ENCODE data around the gene ARHGAP18.

ARHGAP18 gene

DNA sequence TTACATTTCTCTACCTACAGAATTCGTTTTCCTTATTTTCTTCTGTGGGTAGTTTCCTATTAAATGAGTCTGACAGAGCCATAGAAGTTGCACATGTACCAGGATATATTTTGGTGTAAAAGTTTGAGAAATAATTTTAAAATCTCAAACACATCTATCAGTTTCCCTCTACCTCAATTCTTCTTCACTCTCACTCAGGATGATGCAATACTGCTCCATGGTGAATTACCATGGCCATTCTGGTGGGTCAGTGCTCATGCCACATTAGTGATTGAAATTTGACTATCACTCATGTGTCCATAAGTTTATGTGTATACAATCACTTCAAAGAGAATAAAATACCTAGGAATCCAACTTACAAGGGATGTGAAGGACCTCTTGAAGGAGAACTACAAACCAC lies 151.7 kb downstream of the ARHGAP18 start:
- ChIA-PET CTCF (no interaction called here), POLR2A (no interaction called here)
- no peak overlapping the region for H3K4me3 ChIP-seq (ENCODE audit: low read depth, low read length)
- no peak overlapping the region for H3K27ac ChIP-seq (ENCODE audit: extremely low read depth, low read depth, low read length)
- TF ChIP-seq, protein P1, sequence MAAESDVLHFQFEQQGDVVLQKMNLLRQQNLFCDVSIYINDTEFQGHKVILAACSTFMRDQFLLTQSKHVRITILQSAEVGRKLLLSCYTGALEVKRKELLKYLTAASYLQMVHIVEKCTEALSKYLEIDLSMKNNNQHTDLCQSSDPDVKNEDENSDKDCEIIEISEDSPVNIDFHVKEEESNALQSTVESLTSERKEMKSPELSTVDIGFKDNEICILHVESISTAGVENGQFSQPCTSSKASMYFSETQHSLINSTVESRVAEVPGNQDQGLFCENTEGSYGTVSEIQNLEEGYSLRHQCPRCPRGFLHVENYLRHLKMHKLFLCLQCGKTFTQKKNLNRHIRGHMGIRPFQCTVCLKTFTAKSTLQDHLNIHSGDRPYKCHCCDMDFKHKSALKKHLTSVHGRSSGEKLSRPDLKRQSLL (tag by site-specific recombination; IDR thresholded peaks at IDR 0.05) = no peak
- TF ChIP-seq ZNF426 (tag by site-specific recombination; IDR thresholded peaks at IDR 0.05) (no peak), ZNF341 (tag by site-specific recombination; IDR thresholded peaks at IDR 0.05; ENCODE audit: low read depth) (no peak), ZNF274 (IDR thresholded peaks at IDR 0.05; ENCODE audit: low read length) (no peak), ZNF274 (tag by site-specific recombination; IDR thresholded peaks at IDR 0.05; ENCODE audit: borderline replicate concordance) (no peak), ZNF239 (tag by site-specific recombination; IDR thresholded peaks at IDR 0.05) (no peak), ZNF324 (tag by site-specific recombination; IDR thresholded peaks at IDR 0.05) (no peak), BCL11B (tag by site-specific recombination; IDR thresholded peaks at IDR 0.05; ENCODE audit: low read depth) (no peak)
- no peaks in the 10 kb centered on the region for H3K36me3 ChIP-seq (ENCODE audit: control insufficient read depth in 2 of 2, insufficient read depth in 1 of 2, low read length in 2 of 2)
- no peaks in the 10 kb centered on the region for H3K4me1 ChIP-seq (ENCODE audit: control insufficient read depth, insufficient read depth, low read length)
- no peaks in the 10 kb centered on the region for H3K9me3 ChIP-seq (ENCODE audit: control insufficient read depth, insufficient read depth, low read depth, low read length)

DNA sequence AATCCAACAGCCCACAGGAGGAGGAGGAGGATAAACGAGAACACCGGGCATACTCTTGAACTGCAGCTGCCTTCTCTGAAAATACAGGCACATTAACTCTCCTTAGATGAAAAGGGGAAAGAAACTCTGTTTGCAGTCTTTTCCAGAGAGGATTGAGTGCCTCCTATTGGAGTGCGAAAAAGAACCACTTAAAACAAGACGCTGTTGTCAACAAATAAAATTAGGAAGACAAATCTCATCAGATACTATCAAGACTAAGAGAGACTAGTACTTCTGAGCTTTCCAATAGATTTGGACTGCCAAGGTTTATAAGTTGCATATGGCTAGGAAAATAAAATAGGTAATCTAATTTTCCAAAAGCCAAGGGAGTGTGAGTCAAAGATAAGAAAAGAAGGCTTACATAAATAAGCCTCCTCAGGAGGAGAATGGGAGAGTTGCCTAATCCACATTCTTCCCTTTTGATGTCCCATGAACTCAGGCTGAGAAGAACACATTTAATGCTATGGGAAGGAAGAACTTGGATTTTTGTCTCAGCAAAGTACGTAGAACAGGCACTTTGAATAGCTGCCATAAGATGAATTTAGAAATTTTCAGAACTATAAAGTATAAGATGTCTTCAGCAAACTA lies 154.7 kb downstream of the ARHGAP18 start:
- H3K27ac ChIP-seq (ENCODE audit: extremely low read depth, low read depth, low read length) = no peak overlapping the region
- POLR2A ChIA-PET = no interaction called here
- H3K36me3 ChIP-seq (ENCODE audit: control insufficient read depth in 2 of 2, insufficient read depth in 1 of 2, low read length in 2 of 2) = no peaks in the 10 kb centered on the region
- CTCF ChIA-PET = interaction anchor here (1.1 to 1.6 kb wide), 3 partner anchors 11 to 57 kb away, joined by 4 to 7 read pairs (median 4); no protein-coding TSS in a partner anchor
- TF ChIP-seq ZNF48 (tag by site-specific recombination; IDR thresholded peaks at IDR 0.05) = no peak
- TF ChIP-seq, protein P2, sequence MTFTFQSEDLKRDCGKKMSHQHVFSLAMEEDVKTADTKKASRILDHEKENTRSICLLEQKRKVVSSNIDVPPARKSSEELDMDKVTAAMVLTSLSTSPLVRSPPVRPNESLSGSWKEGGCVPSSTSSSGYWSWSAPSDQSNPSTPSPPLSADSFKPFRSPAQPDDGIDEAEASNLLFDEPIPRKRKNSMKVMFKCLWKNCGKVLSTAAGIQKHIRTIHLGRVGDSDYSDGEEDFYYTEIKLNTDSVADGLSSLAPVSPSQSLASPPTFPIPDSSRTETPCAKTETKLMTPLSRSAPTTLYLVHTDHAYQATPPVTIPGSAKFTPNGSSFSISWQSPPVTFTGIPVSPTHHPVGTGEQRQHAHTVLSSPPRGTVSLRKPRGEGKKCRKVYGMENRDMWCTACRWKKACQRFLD (tag by site-specific recombination; IDR thresholded peaks at IDR 0.05) = no peak
- TF ChIP-seq, protein P3, sequence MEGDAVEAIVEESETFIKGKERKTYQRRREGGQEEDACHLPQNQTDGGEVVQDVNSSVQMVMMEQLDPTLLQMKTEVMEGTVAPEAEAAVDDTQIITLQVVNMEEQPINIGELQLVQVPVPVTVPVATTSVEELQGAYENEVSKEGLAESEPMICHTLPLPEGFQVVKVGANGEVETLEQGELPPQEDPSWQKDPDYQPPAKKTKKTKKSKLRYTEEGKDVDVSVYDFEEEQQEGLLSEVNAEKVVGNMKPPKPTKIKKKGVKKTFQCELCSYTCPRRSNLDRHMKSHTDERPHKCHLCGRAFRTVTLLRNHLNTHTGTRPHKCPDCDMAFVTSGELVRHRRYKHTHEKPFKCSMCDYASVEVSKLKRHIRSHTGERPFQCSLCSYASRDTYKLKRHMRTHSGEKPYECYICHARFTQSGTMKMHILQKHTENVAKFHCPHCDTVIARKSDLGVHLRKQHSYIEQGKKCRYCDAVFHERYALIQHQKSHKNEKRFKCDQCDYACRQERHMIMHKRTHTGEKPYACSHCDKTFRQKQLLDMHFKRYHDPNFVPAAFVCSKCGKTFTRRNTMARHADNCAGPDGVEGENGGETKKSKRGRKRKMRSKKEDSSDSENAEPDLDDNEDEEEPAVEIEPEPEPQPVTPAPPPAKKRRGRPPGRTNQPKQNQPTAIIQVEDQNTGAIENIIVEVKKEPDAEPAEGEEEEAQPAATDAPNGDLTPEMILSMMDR (tag by site-specific recombination; IDR thresholded peaks at IDR 0.05) = no peak
- TF ChIP-seq, protein P4, sequence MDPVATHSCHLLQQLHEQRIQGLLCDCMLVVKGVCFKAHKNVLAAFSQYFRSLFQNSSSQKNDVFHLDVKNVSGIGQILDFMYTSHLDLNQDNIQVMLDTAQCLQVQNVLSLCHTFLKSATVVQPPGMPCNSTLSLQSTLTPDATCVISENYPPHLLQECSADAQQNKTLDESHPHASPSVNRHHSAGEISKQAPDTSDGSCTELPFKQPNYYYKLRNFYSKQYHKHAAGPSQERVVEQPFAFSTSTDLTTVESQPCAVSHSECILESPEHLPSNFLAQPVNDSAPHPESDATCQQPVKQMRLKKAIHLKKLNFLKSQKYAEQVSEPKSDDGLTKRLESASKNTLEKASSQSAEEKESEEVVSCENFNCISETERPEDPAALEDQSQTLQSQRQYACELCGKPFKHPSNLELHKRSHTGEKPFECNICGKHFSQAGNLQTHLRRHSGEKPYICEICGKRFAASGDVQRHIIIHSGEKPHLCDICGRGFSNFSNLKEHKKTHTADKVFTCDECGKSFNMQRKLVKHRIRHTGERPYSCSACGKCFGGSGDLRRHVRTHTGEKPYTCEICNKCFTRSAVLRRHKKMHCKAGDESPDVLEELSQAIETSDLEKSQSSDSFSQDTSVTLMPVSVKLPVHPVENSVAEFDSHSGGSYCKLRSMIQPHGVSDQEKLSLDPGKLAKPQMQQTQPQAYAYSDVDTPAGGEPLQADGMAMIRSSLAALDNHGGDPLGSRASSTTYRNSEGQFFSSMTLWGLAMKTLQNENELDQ (tag by site-specific recombination; IDR thresholded peaks at IDR 0.05; ENCODE audit: low read depth) = no peak
- no peak for TF ChIP-seq ZNF37A (tag by site-specific recombination; IDR thresholded peaks at IDR 0.05)
- no peak for TF ChIP-seq GLI2 (tag by site-specific recombination; IDR thresholded peaks at IDR 0.05; ENCODE audit: borderline replicate concordance, low read depth)
- TF ChIP-seq ZNF626 (tag by site-specific recombination; IDR thresholded peaks at IDR 0.05) = no peak
- TF ChIP-seq, protein P5, sequence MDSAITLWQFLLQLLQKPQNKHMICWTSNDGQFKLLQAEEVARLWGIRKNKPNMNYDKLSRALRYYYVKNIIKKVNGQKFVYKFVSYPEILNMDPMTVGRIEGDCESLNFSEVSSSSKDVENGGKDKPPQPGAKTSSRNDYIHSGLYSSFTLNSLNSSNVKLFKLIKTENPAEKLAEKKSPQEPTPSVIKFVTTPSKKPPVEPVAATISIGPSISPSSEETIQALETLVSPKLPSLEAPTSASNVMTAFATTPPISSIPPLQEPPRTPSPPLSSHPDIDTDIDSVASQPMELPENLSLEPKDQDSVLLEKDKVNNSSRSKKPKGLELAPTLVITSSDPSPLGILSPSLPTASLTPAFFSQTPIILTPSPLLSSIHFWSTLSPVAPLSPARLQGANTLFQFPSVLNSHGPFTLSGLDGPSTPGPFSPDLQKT (IDR thresholded peaks at IDR 0.05; ENCODE audit: borderline replicate concordance, low read depth, low read length) = no peak
- TF ChIP-seq, protein P6, sequence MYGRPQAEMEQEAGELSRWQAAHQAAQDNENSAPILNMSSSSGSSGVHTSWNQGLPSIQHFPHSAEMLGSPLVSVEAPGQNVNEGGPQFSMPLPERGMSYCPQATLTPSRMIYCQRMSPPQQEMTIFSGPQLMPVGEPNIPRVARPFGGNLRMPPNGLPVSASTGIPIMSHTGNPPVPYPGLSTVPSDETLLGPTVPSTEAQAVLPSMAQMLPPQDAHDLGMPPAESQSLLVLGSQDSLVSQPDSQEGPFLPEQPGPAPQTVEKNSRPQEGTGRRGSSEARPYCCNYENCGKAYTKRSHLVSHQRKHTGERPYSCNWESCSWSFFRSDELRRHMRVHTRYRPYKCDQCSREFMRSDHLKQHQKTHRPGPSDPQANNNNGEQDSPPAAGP (tag by site-specific recombination; IDR thresholded peaks at IDR 0.05) = no peak
- TF ChIP-seq PRDM1 (tag by site-specific recombination; IDR thresholded peaks at IDR 0.05) = no peak
- TF ChIP-seq TRIM28 (IDR thresholded peaks at IDR 0.05; ENCODE audit: borderline replicate concordance, low read length) = no peak
- TF ChIP-seq MZF1 (tag by site-specific recombination; IDR thresholded peaks at IDR 0.05; ENCODE audit: borderline replicate concordance) = no peak
- TF ChIP-seq ZNF510 (tag by site-specific recombination; IDR thresholded peaks at IDR 0.05; ENCODE audit: insufficient replicate concordance) = no peak
- no peak for TF ChIP-seq ZNF791 (tag by site-specific recombination; IDR thresholded peaks at IDR 0.05)
- no peak for TF ChIP-seq ZBTB17 (tag by site-specific recombination; IDR thresholded peaks at IDR 0.05)
- H3K9me3 ChIP-seq (ENCODE audit: control insufficient read depth, insufficient read depth, low read depth, low read length) = no peaks in the 10 kb centered on the region
- H3K4me1 ChIP-seq (ENCODE audit: control insufficient read depth, insufficient read depth, low read length) = no peaks in the 10 kb centered on the region
- H3K4me3 ChIP-seq (ENCODE audit: low read depth, low read length) = no peak overlapping the region
